ENCODE measurements around the gene ADCY10.
"Not testable (repeated sequence)": the region's sequence is repeated elsewhere in the genome, so short reads cannot be mapped to it uniquely, and the experiment has no call there.

Gene ADCY10

GRCh38 chr1:167865193-167865592, 48.7 kb downstream of the ADCY10 start:
- H3K27me3 ChIP-seq, H3K4me1 ChIP-seq, H3K36me3 ChIP-seq, H3K4me2 ChIP-seq, H3K27ac ChIP-seq, H3K9ac ChIP-seq, H4K20me1 ChIP-seq, H3K4me3 ChIP-seq: not testable (repeated sequence)
- peaks cover 0 to 20% (median 9%) of the 10 kb centered on the region in 11 experiments; a peak in 13 of 22 replicates for H3K9me3 ChIP-seq (replicated peaks in 1 of 11)

GRCh38 chr1:167864392-167865032, 49.4 kb downstream of the ADCY10 start:
- no peaks in the 10 kb centered on the region for H3K4me1 ChIP-seq
- H3K27ac ChIP-seq = no peak overlapping the region
- no peak overlapping the region for H3K9ac ChIP-seq
- no peak overlapping the region for H3K4me3 ChIP-seq
- H3K36me3 ChIP-seq = no peaks in the 10 kb centered on the region
- H3K4me2 ChIP-seq = no peak overlapping the region
- no peaks in the 10 kb centered on the region for H3K27me3 ChIP-seq
- H3K9me3 ChIP-seq (replicated peaks in 1 of 11) = peaks cover 0 to 23% (median 9%) of the 10 kb centered on the region in 11 experiments; a peak in 13 of 22 replicates
- no peaks in the 10 kb centered on the region for H4K20me1 ChIP-seq
- no peak for TF ChIP-seq Cebpa-rat (IDR thresholded peaks at IDR 0.05)

GRCh38 chr1:167863921-167864279, 50.0 kb downstream of the ADCY10 start:
- H3K9ac ChIP-seq = no peak overlapping the region
- TF ChIP-seq Cebpa-rat (IDR thresholded peaks at IDR 0.05) = no peak
- no peaks in the 10 kb centered on the region for H3K36me3 ChIP-seq
- H3K4me2 ChIP-seq = no peak overlapping the region
- no peak overlapping the region for H3K4me3 ChIP-seq
- H3K27me3 ChIP-seq = no peaks in the 10 kb centered on the region
- H4K20me1 ChIP-seq = no peaks in the 10 kb centered on the region
- no peaks in the 10 kb centered on the region for H3K4me1 ChIP-seq
- H3K27ac ChIP-seq = no peak overlapping the region
- H3K9me3 ChIP-seq (replicated peaks in 1 of 11) = peaks cover 0 to 23% (median 9%) of the 10 kb centered on the region in 11 experiments; a peak in 13 of 22 replicates

DNA sequence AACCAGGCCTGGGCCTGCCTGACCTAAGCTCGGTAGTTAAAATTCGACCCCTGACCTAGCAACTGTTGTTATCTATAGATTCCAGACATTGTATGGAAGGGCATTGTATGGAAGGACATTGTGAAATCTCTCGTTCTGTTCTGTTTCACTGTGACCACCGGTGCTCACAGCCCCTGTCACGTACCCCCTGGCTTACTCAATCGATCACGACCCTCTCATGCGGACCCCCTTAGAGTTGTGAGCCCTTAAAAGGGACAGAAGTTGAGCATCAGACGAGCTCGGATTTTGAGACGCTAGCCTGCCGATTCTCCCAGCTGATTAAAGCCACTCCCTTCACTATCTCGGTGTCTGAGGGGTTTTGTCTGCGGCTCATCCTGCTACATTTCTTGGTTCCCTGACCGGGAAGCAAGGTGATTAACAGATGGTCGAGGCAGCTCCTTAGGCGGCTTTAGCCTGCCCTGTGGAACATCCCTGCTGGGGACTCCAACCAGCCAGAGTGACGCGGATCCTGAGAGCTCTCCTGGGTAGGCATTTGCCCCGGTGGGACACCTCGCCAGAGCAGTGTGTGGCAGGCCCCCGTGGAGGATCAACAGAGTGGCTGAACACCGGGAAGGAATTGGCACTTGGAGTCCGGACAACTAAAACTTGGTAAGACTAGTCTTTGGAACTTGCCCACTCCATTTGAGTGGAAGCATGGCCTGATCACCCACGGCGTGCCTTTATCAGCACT, 50.6 kb downstream of the ADCY10 start:
- not testable (repeated sequence) for H3K27ac ChIP-seq, H3K9ac ChIP-seq, H3K36me3 ChIP-seq, H3K4me2 ChIP-seq, H4K20me1 ChIP-seq, H3K4me3 ChIP-seq, H3K4me1 ChIP-seq, H3K27me3 ChIP-seq
- TF ChIP-seq Cebpa-rat (IDR thresholded peaks at IDR 0.05) = 0 out of 22 replicates have a peak, but pooled peaks of 1 of the 11 experiments have one; percentile 7
- peaks cover 0 to 23% (median 9%) of the 10 kb centered on the region in 11 experiments; a peak in 13 of 22 replicates for H3K9me3 ChIP-seq (replicated peaks in 1 of 11)

GRCh38 chr1:167862432-167863076, 51.4 kb downstream of the ADCY10 start:
- Histone ChIP-seq H3K27ac (no peak overlapping the region), H3K4me2 (no peak overlapping the region), H3K4me3 (no peak overlapping the region), H3K4me1 (no peaks in the 10 kb centered on the region), H3K9me3 (replicated peaks in 1 of 11) (peaks cover 0 to 23% (median 9%) of the 10 kb centered on the region in 11 experiments; a peak in 13 of 22 replicates), H3K36me3 (no peaks in the 10 kb centered on the region), H4K20me1 (no peaks in the 10 kb centered on the region), H3K9ac (no peak overlapping the region), H3K27me3 (no peaks in the 10 kb centered on the region)
- TF ChIP-seq Cebpa-rat (IDR thresholded peaks at IDR 0.05) = no peak

DNA sequence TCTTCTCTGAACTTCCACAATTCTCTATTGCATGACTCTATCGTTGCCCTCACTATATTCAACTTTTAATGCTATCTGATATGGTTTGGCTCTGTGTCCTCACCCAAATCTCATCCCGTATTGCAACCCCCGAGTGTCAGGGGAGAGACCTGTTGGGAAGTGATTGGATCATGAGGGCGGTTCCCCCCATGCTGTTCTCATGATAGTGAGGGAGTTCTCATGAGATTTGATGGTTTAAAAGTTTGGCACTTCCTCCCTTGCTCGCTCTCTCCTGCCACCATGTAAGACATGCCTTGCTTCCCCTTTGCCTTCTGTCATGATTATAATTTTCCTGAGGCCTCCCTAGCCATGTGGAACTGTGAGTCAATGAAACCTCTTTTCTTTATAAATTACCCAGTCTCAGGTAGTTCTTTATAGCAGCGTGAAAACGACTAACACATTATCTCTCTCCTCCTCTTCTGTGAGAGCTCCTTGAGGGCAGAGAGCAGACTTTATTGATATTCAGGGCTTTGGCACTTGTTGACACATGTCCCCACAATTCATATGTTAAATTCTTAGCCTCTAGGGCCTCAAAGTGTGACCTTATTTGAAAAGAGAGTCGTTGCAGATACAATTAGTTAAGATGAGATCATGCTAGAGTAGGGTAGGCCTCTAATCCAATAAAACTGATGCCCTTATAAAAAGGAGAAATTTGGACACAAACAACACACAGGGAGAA, 52.1 kb downstream of the ADCY10 start:
- Histone ChIP-seq H3K4me3 (no peak overlapping the region), H3K36me3 (no peaks in the 10 kb centered on the region), H3K9ac (no peak overlapping the region), H4K20me1 (no peaks in the 10 kb centered on the region), H3K27ac (no peak overlapping the region), H3K9me3 (replicated peaks in 1 of 11) (peaks cover 0 to 23% (median 9%) of the 10 kb centered on the region in 11 experiments; a peak in 13 of 22 replicates), H3K4me2 (no peak overlapping the region), H3K4me1 (no peaks in the 10 kb centered on the region), H3K27me3 (no peaks in the 10 kb centered on the region)
- no peak for TF ChIP-seq Cebpa-rat (IDR thresholded peaks at IDR 0.05)

DNA sequence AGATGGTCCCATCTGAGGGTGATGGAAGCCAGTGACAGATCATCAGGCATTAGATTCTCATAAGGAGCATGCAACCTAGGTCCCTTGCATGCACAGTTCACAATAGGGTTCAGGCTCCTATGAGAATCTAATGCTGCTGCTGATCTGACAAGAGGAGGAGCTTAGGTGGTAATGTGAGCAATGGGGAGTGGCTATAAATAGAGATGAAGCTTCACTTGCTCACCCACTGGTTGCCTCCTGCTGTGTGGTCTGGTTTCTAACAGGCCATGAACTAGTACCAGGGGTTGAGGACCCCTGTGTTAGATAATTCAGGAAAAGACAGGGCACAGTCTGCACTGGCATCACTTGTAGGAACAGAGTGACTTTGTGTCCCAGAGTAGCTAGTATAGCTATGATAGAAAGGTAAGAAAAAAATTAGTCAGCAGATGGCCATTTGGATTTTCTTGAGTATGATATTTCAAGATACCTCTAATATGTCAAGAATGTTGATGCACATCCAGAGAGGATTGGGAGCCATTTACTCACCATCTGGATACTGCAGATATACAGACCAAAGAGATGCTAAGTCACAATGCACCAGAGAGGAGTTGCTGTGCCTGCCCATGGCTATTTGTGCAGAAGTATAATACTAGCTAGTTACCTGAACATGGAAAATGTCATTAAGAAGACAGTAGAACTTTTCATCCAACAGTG, 53.6 kb downstream of the ADCY10 start:
- Histone ChIP-seq H3K9me3 (replicated peaks in 1 of 11) (peaks cover 0 to 23% (median 9%) of the 10 kb centered on the region in 11 experiments; a peak in 13 of 22 replicates), H4K20me1 (no peaks in the 10 kb centered on the region), H3K36me3 (no peaks in the 10 kb centered on the region), H3K4me1 (no peaks in the 10 kb centered on the region), H3K27me3 (no peaks in the 10 kb centered on the region), H3K4me2 (no peak overlapping the region), H3K27ac (no peak overlapping the region), H3K9ac (no peak overlapping the region), H3K4me3 (no peak overlapping the region)
- TF ChIP-seq Cebpa-rat (IDR thresholded peaks at IDR 0.05) = no peak

DNA sequence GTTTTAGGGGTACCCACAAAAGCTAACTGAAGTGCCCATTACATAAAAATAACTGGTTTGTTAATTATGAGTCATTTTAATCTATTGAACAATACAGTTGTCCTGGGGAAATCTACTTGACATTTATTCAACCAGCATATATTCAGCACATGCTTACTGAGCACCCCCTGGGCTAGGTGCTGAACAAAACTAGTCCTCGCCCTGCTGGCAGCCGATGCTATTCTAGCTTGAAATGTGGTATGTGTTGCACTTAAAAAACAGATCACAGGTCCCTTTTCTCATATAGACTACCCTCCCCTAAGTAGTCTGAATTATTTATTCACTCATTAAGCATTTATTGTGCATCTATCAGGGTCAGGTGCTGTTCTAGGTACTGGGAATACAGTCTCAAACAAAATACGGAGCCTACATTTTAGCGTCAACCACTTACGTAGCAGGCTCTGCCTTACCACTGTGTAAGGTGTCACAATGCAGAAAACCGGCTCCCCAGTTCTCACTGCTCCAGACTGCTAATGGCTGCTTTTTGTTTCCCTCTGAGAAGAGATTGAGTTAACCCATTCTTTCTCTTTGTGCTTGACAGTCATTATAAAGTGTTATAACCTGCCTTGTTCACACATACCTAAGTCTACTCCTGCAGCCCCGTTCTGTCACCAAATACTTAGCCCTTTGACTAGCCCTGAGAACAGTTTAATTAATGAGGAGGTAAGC, 57.1 kb downstream of the ADCY10 start:
- H3K27me3 ChIP-seq = no peaks in the 10 kb centered on the region
- H3K4me1 ChIP-seq = no peaks in the 10 kb centered on the region
- no peak overlapping the region for H3K4me2 ChIP-seq
- no peaks in the 10 kb centered on the region for H4K20me1 ChIP-seq
- no peak overlapping the region for H3K27ac ChIP-seq
- H3K36me3 ChIP-seq = no peaks in the 10 kb centered on the region
- H3K9me3 ChIP-seq (replicated peaks in 1 of 11) = peaks cover 0 to 20% (median 9%) of the 10 kb centered on the region in 11 experiments; a peak in 13 of 22 replicates
- H3K4me3 ChIP-seq = no peak overlapping the region
- no peak overlapping the region for H3K9ac ChIP-seq
- no peak for TF ChIP-seq Cebpa-rat (IDR thresholded peaks at IDR 0.05)
